ENCODE data around the gene TNNI2.

TNNI2 gene

GRCh38 chr11:1847926-1848639 is 9.3 kb downstream of the TNNI2 start:
- no peak for FAIRE-seq

DNA sequence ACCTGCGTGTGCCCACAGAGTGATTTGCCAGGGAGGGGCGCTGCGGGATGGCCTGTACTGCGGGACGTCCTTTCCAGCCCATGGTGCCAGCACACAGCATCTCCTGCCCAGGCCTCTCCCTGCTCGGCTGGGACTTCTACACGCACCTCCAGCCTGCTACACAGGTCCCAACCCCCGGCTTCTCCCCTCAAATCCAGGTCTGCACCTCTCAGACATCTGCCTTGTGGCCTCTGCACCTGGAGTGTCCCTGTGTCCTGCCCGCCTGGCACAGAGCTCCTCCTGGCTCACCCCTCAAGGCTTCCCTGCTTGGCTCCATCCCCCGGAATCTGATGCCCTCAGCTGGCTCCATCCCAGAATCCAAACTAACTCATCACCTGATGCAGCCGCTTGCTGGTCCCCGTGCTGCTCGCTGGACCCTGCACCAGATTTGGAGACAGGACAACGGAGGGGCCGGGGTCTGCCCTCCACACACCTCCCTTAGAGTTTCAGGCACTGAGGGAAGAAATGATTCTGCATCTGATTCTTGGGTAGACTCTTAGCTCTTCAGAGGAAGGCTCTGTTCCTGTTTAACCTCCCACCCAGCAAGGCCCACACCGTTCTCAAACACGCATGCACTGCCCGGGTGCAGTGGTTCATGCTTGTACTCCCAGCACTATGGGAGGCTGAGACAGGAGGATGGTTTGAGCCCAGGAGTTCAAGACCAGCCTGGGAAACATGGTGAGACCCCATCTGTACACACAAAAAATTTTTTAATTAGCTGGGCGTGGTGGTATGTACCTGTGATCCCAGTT is 10.1 kb downstream of the TNNI2 start:
- FAIRE-seq = no peak

DNA sequence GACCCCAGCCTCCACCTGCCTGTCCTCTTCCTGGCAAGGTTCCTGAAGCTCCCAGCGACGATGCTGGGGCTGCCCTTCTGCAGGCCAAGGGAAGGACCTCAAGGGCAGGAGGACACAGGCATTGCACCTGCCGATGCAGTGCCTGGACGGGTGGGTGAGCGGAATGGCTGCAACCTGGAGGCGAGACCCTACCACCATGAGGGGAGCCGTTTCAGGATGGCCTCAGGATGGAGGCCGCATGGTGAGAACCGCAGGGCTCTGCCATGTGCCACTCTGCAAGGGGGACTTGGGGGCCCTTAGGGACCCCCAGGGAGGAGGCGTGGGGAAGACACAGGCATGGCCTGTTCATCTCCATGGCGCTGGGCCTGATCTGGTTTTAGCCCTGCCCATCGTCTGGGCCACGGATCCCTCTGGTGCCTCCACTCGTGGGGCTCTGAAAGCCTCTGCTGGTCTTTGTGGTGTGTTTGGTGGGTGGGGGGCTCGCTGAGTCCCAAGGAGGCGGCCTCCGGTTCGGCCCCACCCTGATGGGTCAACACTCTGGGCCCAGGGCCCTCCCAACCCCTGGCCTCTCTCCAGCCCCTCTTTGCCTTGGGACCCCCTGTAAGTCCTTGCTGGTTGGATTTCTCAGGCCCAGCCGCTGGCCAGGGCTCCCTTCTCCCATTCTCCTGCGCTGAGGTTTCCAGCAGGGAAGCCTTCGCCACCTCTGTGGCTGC is 12.8 kb downstream of the TNNI2 start:
- no peak for FAIRE-seq

GRCh38 chr11:1852271-1852876 is 13.6 kb downstream of the TNNI2 start:
- FAIRE-seq = no peak

GRCh38 chr11:1852877-1853276 is 14.1 kb downstream of the TNNI2 start, which contains the start of gene LSP1:
TSS of gene LSP1 (plus strand) at chr11:1853084. CDS start at chr11:1853145, 61 bp downstream.
- FAIRE-seq = no peak

DNA sequence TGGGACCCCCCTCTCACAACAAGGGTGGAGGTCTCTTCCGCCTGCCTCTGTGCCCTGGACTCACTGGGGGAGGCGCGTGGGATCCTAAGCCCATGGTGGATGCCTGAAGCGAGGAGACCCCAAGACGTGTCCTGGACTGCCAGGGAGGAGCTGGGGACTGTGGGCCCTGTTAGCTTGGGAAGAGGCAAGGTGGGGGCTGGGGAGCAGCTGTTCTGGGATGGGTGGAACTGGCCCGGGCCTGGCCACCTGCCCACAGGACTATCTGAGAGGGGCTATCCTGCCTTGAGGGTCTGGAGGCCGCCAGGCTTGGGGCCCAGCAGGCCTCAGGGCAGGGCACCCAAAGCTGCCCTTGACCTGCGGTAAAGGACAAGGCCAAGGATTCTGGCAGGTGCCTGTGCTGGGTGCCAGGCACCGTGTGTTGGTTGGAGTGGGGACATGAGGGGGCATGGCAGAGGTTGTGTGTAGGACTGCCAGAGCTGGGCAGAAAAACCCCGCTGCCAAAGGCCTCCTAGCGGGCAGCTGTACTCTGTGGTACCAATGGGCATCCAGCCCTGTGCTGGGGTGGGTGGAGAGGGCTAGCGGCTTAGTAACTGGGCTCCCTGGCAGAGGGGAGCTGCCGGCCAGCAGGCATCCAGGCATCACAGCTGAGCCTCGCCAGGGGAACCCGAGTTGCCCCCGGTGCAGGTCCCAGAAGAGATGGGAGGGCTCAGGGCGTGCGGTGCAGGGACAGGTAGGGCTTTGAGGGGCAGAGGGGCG is 14.8 kb downstream of the TNNI2 start:
- no peak for FAIRE-seq

GRCh38 chr11:1854132-1854948 is 15.6 kb downstream of the TNNI2 start:
- no peak for FAIRE-seq

- no peak for FAIRE-seq
Measured at GRCh38 chr11:1854949-1855885, 16.4 kb downstream of the TNNI2 start.

- FAIRE-seq = no peak
Measured at GRCh38 chr11:1855886-1856265, 17.1 kb downstream of the TNNI2 start.

DNA sequence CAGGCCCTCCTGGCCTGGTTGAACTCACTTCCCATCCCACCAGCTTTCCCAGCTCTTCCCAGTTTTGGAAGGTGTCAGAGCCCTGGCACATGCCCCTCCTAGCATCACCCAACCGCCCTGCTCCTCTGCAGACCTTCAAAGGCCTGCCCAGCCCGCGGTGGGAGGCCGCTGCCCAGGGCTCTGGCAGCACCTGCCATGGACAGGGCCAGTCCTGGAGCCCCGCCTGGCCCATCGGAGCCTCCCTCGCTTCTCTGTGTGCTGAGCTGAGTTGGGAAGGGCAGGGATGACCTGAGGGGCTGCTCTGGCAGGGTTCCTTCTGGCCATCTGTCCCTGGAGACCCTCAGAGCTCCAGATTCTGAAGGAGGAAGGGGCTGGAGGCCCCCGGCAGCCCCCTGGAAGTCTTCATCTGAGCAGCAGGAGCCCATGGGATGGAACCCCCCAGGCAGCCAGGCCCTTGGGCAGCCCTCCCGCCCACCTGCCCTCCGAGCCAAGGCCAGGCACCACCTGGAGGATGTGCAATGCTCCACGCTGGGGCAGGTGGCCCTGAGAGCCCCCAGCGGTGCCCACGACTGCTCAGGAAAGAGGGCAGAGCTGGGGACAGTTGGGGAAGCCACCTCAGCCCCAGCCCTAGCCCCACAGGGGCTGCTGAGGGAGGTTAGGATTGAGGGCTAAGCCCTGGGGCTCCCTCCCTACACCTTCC is 17.7 kb downstream of the TNNI2 start:
- FAIRE-seq = no peak

GRCh38 chr11:1857064-1857463 is 18.3 kb downstream of the TNNI2 start:
- FAIRE-seq = no peak

- no peak for FAIRE-seq
Measured at GRCh38 chr11:1858154-1858553, 19.4 kb downstream of the TNNI2 start.

DNA sequence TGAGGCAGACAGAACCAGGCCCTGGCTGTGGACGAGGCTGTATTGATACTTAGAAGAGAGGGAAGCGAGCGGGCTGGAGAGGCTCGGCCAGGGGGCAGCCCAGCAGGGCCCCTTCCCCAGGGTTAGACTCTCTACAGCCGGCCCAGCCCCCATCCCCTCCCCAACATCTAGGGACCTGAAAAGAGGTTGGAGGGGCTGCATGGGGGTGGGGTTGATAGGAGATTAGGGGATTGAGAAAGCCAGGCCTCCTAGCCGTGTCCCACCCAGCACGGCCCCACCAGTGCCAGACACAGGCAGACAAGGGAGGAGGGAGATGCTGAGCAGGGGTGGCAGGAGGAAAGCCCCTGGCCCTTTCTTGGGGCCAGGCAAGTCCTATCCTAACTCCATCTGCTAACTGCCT is 19.8 kb downstream of the TNNI2 start:
- no peak for FAIRE-seq

DNA sequence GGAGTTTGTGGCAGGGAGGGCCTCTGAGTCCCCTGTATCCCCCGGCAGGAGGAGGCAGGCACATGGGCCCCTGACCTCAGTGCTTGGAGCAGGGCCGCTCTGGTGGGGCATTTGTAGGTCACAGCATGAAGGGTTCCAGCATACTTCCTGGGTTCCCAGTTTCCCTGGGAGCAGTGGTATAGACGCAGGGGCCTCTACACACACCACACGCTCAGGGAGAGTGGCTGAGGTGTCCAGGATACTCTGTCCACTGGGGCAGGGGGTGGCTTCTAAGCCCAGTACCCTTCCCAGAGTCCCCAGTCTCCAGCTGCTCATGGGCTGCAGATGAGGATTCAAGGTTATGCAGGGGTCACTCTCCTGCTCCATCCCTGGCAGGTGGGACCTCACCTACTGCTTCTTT is 20.2 kb downstream of the TNNI2 start:
- no peak for FAIRE-seq

- FAIRE-seq = no peak
Measured at GRCh38 chr11:1860108-1860507, 21.3 kb downstream of the TNNI2 start.

GRCh38 chr11:1861435-1862411 is 22.9 kb downstream of the TNNI2 start:
- no peak for FAIRE-seq

GRCh38 chr11:1862588-1863351 is 24.0 kb downstream of the TNNI2 start:
- FAIRE-seq = no peak
